Jurkat, Clone E6-1 (cell line): ENCODE results near the gene BIK.

Experiments
- DNase-seq: peaks from one replicate; pipeline ENCODE4 v3.0.0-alpha.2; 2011; ENCODE audit warnings: low read depth, low spot score
- H3K4me3 ChIP-seq: 2 replicates; pipeline ENCODE4 v1.5.1; 2011; ENCODE audit warnings: mild to moderate bottlenecking, low read length, control low read depth, moderate library complexity

The BIK gene

GRCh38 chr22:43154887-43155536 lies 44.5 kb downstream of the BIK start:
- DNase-seq = no peak
- H3K4me3 ChIP-seq = no peak overlapping the region

DNA sequence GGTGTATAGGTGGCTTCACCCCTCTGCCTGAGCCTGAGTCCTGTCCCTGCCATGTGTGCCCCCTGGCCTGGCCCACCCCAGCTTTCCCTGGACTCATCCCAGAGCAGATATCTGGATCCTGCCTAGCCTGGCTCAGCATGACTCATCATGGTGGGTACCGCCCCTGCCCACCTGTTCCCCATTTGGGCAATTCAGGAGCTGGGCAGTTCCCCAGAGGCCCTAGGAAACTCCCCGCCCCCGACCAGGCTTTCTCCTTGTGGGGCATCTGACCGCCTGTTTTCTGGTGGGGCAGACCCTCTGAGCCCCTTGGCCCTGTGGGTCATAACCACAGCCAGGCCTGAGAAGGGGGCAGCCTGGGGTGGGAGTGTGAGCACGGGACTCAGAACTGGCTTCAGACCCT lies 45.2 kb downstream of the BIK start:
- H3K4me3 ChIP-seq = no peak overlapping the region
- DNase-seq = no peak

DNA sequence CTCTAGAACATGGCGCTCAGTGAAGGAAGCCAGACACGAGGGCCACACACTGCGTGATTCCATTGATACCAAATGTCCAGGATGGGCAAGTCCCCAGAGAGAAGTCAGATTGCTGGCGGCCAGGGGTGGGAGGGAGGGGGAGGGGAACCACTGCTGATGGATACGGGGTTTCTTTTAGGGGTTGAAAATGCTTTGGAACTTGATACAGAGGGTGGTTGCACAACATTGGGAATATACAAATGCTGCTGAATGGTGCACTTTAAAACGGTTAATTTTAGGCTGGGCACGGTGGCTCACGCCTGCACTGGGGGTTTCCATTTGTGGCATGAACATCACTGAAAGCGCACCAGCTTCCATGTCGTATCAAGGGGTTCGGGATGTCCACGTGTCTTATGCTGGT lies 45.9 kb downstream of the BIK start:
- DNase-seq = no peak
- H3K4me3 ChIP-seq = no peak overlapping the region

GRCh38 chr22:43157874-43158546 lies 47.5 kb downstream of the BIK start:
- no peak overlapping the region for H3K4me3 ChIP-seq
- DNase-seq = no peak

DNA sequence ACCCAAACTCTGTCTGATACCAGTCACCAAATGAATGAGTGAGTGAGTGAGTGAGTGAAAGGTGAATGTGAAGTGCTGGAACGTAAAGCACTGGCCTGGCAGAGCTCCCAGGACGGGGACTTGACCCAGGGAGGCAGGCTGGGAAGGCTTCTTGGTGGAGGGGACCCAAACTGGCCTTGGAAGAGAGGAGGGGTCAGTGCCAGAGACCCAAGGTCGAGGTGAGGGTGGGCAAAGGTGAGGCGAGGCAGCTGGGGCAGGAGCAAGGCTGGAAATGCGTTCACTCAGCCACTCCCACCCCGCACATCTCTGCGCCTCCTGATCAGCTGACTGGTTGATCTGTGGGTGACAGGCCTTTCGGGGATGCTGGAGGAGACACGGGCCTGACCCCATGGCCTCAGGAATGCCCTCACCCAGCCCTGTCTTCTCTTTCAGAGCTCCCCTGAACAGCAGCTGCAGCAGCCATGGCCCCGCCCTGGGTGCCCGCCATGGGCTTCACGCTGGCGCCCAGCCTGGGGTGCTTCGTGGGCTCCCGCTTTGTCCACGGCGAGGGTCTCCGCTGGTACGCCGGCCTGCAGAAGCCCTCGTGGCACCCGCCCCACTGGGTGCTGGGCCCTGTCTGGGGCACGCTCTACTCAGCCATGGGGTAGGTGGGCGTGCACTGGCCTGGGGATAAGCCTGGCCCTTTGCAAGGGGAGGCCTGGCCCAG lies 48.4 kb downstream of the BIK start:
- no peak for DNase-seq
- no peak overlapping the region for H3K4me3 ChIP-seq

GRCh38 chr22:43159484-43160178 lies 49.1 kb downstream of the BIK start:
- no peak for DNase-seq
- no peak overlapping the region for H3K4me3 ChIP-seq

DNA sequence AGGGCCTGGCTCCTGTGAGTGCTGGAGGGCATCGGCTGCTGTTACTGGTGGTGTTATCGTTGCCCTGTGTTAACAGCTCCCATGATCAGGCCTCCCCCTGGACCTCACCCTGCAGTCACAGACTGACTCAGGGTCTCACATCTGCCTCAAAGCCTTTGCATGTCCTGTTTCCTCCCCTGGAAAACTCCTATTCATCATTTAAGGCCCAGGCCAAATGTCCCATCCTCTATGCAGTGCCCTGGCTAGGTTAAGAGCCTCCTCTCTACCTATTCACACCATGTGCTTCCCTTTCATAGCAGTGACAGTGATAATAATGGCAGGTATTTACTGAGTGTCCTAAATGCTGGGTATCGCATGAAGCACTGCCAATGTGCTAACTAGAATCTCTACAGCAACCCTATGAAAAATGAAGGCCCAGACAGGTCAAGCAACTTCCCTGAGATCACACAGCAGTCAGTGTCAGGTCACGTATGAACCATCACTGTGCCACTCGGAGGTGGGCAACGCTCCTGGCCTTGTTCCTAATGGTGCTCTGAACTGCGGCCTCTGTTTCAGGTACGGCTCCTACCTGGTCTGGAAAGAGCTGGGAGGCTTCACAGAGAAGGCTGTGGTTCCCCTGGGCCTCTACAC lies 50.1 kb downstream of the BIK start:
- H3K4me3 ChIP-seq = no peak overlapping the region
- no peak for DNase-seq

- H3K4me3 ChIP-seq = no peak overlapping the region
- DNase-seq = no peak
These were observed 52.0 kb downstream of the BIK start for GRCh38 chr22:43162412-43163150.

- no peak overlapping the region for H3K4me3 ChIP-seq
- no peak for DNase-seq
These were observed 52.8 kb downstream of the BIK start for GRCh38 chr22:43163241-43163795.

- no peak overlapping the region for H3K4me3 ChIP-seq
- DNase-seq = no peak
These were observed 54.1 kb downstream of the BIK start for GRCh38 chr22:43164636-43165035.

DNA sequence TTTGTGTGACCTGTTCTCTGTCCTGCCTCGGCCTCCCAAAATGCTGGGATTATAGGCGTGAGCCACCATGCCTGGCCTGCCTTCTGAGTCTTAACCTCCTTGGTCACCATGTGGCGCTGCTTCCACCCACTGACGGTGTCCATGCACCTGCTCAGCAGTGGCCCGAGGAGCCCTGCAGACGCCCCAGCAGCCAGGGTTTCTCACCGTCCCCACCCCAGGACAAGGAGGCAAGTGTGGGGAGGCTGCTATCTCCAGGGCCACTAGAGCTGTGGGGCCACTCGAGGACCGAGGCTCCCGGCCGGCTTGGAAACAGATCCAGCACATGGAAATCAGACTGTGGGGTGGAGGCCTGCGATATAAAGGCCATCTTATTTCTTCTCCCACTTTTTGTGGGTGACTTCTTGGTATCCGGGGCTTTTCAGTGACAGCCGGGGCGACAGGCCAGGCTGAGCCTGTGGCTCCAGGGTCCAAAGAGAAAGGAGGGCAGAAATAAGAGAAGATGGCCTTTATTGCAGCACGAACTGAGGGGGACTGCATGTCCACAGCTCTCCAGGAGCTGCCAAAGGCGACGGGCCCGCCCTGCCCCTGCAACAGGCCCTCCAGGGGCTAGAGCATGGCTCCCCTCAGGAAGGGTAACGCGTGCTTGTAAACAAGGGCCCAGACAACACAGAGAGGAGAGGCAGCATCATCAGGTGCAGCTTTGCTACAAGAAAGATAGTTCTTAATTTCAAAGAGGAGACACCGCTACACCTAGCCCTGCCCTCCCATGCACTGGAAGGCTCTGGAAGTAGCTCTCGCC lies 55.8 kb downstream of the BIK start:
- H3K4me3 ChIP-seq = no peak overlapping the region
- no peak for DNase-seq

- no peak for DNase-seq
- no peak overlapping the region for H3K4me3 ChIP-seq
These were observed 56.5 kb downstream of the BIK start for GRCh38 chr22:43167001-43167589.

DNA sequence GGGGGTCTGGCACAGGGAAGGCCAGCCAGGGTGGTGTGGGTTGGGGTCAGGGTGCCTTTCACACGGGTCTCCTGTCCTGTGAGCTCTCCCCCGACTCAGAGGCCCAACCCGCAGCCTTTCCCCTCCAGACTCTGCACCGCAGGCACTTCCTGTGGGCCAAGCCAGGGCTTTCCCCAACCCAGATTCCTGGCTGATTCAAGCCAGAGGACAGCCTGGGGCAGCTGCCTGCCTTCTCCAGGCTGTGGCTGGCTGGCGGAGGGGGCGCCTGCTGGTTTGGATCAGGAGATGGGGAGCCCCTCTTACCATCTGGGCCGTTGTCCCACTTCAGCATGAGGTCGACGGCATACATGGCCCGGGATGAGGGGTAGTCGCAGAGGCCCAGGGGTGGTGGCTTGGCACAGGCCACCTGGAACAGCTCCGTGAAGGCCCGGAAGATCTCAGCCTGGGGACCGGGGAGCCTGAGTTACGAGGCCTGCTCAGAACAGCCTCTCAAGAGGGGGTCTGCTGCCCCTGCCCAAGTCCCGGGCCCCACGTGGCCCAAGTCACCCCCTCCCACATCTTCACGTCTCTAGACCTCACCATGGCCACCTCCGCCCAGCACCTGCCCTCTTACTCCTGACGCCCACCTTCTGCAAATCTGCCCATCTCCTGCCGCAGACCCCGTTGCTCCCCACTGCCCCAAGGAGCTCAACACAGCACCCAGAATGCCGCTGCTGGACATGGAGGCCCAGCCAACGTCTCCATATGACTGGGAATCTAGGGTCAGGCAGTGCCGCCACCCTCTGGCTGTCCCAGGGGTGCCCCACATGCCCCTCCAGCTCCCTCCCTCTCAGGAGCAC lies 58.1 kb downstream of the BIK start:
- no peak overlapping the region for H3K4me3 ChIP-seq
- DNase-seq = no peak

GRCh38 chr22:43169310-43170130 lies 59.0 kb downstream of the BIK start:
- DNase-seq = no peak
- no peak overlapping the region for H3K4me3 ChIP-seq

GRCh38 chr22:43170131-43170480 lies 59.6 kb downstream of the BIK start:
- no peak overlapping the region for H3K4me3 ChIP-seq
- DNase-seq = no peak

DNA sequence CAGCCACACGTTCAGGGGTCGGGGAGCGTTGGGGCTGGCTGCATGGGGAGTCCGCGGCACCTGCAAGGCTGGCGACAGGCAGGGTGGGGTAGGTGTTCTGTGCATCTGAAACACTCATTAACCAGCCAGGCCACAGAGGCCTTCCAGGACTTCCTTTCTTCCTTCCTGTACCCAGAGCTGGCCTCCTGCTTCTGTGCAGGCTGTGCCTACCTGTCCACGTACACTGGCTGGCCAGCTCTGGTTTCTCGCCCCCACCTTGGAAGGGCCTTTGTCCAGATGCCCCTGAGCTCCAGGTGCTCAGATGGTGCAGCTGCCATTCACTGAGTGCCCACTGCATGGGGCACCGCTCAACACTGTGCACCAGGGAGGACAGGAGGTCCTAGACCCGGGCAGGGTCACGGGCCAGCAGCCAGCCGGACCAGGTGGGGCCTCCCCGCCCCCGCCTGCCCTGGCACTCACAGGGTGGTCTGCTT lies 60.5 kb downstream of the BIK start:
- DNase-seq = no peak
- no peak overlapping the region for H3K4me3 ChIP-seq
